ENCODE measurements around the gene ACTR10.

ACTR10 gene

GRCh38 chr14:58199726-58200479, at the start of gene ACTR10:
Gene ACTR10 (plus strand): TSS chr14:58200149. CDS start chr14:58200218, 69 bp downstream.
- peak; percentile 77 for DNase-seq (ENCODE audit: low read depth)

GRCh38 chr14:58150243-58150805, 49.6 kb upstream of the ACTR10 start:
- DNase-seq (ENCODE audit: low read depth), result no peak

GRCh38 chr14:58151133-58152013, 48.6 kb upstream of the ACTR10 start:
- no peak for DNase-seq (ENCODE audit: low read depth)

DNA sequence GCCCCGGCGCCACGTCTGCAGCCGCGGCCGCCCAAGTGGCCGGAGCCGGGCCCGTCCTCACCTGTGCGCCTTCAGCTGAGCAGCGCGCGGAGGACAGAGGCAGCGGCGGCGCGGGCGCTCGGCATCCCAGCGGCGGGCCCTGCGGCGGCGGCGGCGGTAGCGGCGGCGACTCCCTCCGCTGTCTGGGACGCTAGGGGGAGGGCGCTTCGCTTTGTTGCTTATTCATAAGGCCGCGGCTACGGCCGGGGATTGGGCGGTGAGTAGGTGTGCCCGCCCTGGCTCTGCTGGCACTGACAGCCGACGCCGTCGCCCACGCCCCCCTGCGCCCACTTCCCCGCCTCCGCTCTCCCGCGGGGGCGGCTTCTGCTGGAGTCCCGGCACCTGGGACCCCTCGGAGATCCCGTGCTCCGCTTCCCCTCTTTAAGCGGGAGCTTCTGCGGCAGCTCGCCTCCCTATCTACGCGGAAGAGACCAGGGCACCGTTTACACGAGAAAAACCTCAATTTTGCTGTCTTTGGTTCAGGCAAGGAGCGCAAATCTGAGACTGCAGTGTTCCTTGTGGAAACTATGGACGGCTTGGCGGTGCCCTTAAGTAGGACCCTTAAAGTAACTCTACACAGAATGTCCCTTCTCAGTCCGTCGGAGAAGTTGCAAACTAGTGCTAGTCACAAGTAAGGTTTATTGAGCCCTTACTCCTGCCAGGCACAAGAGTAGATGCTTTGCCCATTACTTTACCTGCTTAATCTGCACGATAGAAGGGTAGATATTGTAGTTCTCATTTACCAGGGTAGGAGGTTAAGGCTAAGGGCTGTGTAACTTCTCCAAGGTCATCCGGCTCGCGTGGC, 47.7 kb upstream of the ACTR10 start, which contains the start of gene ARMH4:
ARMH4 (minus strand) TSS at position 200 of the 844 bp plus-strand sequence. CDS start 12,855 bp downstream, outside the sequence.
- DNase-seq (ENCODE audit: low read depth), result no peak

DNA sequence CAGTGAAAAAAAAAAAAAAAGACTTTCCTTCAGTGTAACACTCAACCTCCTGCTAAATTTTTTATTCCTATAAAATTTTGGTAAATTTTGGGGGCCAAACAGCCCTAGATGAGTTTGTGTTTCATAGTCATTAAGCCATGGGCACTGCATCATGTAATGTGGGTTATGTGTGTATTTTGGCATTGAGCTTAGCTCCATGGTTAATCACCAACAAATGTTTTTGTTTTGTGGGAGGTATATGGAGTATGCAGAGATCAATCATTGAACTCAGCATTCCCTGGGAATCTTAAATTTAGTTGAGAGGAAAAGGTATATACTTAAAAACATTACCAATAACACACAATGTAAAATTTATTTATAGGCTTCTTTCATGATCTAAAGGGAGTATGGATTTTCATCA, 39.4 kb upstream of the ACTR10 start:
- DNase-seq (ENCODE audit: low read depth), result no peak

- peak; percentile 58 for DNase-seq (ENCODE audit: low read depth)
Observed at GRCh38 chr14:58166005-58166983, 33.7 kb upstream of the ACTR10 start.

GRCh38 chr14:58167057-58167456, 32.9 kb upstream of the ACTR10 start:
- no peak for DNase-seq (ENCODE audit: low read depth)

GRCh38 chr14:58167891-58168290, 32.1 kb upstream of the ACTR10 start:
- DNase-seq (ENCODE audit: low read depth), result no peak

- DNase-seq (ENCODE audit: low read depth), result no peak
Observed at GRCh38 chr14:58171090-58171489, 28.9 kb upstream of the ACTR10 start.

DNA sequence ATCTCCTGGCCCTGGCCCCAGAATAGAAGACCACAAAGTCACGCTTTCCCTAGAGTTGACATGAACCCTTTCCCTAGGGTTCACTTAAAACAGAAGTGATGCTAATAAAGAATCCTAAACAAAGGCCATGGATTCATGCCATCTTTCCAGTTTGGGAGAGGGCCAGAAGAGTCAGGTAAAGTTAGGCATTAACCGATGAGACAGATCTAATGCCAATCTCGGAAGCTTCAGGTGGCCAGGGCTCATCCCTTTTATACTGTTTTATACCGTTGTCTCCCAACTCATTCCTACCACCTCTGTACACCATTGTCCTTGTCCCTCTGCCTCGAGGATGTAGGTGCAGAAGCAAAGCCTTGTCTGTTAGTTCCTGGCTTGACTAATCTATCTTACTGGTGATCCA, 22.8 kb upstream of the ACTR10 start:
- DNase-seq (ENCODE audit: low read depth), result no peak

- no peak for DNase-seq (ENCODE audit: low read depth)
Observed at GRCh38 chr14:58189176-58189575, 10.8 kb upstream of the ACTR10 start.

GRCh38 chr14:58191763-58192601, 8.0 kb upstream of the ACTR10 start:
- DNase-seq (ENCODE audit: low read depth), result no peak

DNA sequence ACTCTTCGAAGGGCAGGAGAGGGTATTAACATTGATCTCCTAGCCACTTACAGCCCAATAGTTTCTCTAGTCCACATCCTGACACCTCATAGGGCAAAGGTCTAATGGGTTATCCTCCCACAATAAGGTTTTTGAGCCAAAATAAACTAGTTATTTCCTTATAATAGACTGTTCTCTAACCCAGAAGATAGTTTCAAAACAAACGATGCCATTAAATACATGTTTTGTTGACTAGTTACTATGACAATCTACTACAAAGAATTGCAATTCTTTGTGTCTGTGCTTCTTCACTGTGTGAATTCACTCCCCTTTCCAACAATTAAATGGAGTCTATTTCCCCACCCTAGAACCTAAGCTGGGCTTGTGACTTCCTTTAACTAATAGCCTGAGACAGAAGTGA, 6.4 kb upstream of the ACTR10 start:
- DNase-seq (ENCODE audit: low read depth), result no peak

DNA sequence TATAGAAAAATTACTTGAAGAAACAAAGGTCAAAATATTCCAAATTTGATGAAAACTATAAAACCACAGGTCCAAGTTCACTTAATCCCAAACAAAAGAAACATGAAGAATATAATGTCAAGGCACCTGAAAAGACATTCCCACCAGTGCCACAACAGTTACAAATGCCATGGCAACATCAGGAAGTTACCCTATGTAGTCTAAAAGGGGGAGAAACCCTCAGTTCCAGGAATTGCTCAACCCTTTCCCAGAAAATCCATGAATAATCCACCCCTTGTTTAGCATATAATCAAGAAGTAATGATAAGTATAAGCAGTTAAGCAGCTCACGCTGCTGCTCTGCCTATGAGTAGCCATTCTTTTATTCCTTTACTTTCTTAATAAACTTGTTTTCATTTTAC, 3.8 kb upstream of the ACTR10 start:
- no peak for DNase-seq (ENCODE audit: low read depth)

- no peak for DNase-seq (ENCODE audit: low read depth)
Observed at GRCh38 chr14:58198086-58198485, 1.9 kb upstream of the ACTR10 start.

- DNase-seq (ENCODE audit: low read depth), result no peak
Observed at GRCh38 chr14:58200480-58200841, 512 bp downstream of the ACTR10 start.

DNA sequence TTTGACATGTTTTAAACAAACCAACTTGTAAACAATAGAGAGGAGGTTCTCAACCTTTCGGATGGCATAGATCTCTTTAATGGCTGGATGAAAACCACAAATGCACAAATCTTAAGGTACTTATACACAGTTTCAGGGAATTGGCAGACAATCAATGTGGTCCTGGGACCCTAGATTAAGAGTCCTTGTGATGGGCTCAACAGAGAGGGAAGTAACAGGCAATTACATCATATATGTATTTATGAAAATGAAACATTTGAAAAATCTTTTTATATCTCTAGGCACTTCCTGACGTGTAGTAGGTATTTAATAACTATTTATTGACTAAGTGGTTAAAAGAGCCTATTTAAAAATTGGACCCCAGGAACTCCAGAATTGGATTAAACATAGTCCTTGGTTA, 897 bp downstream of the ACTR10 start:
- no peak for DNase-seq (ENCODE audit: low read depth)

- no peak for DNase-seq (ENCODE audit: low read depth)
Observed at GRCh38 chr14:58213176-58213575, 13.2 kb downstream of the ACTR10 start.

DNA sequence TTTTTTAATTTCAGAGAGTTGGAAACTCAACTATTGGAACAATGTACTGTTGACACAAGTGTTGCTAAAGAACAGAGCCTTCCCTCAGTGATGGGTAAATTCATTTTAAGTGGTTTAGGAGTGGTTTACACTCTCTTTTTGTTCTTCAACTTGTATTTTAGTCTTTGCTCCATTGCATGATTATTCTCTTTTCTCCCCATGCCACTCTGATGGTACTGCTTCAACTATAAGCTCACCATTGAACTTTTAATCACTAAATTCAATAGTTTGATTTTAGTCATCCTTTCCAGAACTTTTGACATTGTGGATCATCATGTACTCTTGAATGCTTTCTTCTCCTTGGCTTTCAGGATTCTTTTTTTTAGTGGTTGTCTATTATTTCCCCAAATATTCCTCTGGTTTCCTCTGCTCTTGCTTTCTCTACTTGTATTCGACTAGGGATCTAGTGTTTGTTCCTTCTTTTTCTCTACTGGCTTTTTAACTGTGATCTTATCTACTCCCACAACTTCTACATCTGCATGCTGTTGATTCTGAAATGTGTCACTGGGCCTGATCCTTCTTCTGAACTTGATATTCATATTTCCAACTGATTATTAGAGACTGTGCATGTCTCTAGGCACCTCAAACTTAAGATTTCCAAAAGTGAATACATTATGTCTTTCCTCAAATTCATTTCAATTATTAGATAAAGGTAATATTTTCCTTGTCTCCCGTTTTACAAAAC, 15.4 kb downstream of the ACTR10 start:
- no peak for DNase-seq (ENCODE audit: low read depth)
